Epidermal melanocyte (primary cell): ENCODE results near the gene SPEF2.
"Not testable (repeated sequence)": the region's sequence is repeated elsewhere in the genome, so short reads cannot be mapped to it uniquely, and the experiment has no call there.

Experiments used
- DNase-seq: peaks from one replicate; pipeline ENCODE4 v3.0.0; 2011; ENCODE audit warnings: low spot score; ENCODE audit not compliant: insufficient read length

Gene SPEF2

GRCh38 chr5:35816881-35817521 is 199.3 kb downstream of the SPEF2 start:
- DNase-seq: no peak

GRCh38 chr5:35819026-35819425 is 201.4 kb downstream of the SPEF2 start:
- DNase-seq: no peak

GRCh38 chr5:35819668-35820067 is 202.0 kb downstream of the SPEF2 start:
- DNase-seq: no peak

GRCh38 chr5:35820735-35821134 is 203.1 kb downstream of the SPEF2 start:
- no peak for DNase-seq

GRCh38 chr5:35821513-35821912 is 203.8 kb downstream of the SPEF2 start:
- DNase-seq: no peak

GRCh38 chr5:35822511-35822910 is 204.8 kb downstream of the SPEF2 start:
- no peak for DNase-seq

GRCh38 chr5:35823347-35824098 is 205.9 kb downstream of the SPEF2 start:
- no peak for DNase-seq

- DNase-seq: no peak
Measured at GRCh38 chr5:35826056-35826455, 208.4 kb downstream of the SPEF2 start.

- no peak for DNase-seq
Measured at GRCh38 chr5:35826554-35826953, 208.9 kb downstream of the SPEF2 start.

GRCh38 chr5:35828082-35828598 is 210.5 kb downstream of the SPEF2 start:
- no peak for DNase-seq

GRCh38 chr5:35830587-35830986 is 212.9 kb downstream of the SPEF2 start:
- DNase-seq: no peak

GRCh38 chr5:35832762-35833161 is 215.1 kb downstream of the SPEF2 start:
- no peak for DNase-seq

- no peak for DNase-seq
Measured at GRCh38 chr5:35833224-35833623, 215.6 kb downstream of the SPEF2 start.

GRCh38 chr5:35835796-35836742 is 218.4 kb downstream of the SPEF2 start:
- DNase-seq: no peak

- DNase-seq: no peak
Measured at GRCh38 chr5:35838370-35839042, 220.8 kb downstream of the SPEF2 start.

- DNase-seq: no peak
Measured at GRCh38 chr5:35842856-35843255, 225.2 kb downstream of the SPEF2 start.

- not testable (repeated sequence) for DNase-seq
Measured at GRCh38 chr5:35845508-35845907, 227.8 kb downstream of the SPEF2 start.

- DNase-seq: no peak
Measured at GRCh38 chr5:35847491-35847890, 229.8 kb downstream of the SPEF2 start.

- DNase-seq: no peak
Measured at GRCh38 chr5:35847961-35848360, 230.3 kb downstream of the SPEF2 start.

GRCh38 chr5:35849860-35850259 is 232.2 kb downstream of the SPEF2 start:
- no peak for DNase-seq
